Measurements from ENCODE around the gene FGFR3.

FGFR3 gene

DNA sequence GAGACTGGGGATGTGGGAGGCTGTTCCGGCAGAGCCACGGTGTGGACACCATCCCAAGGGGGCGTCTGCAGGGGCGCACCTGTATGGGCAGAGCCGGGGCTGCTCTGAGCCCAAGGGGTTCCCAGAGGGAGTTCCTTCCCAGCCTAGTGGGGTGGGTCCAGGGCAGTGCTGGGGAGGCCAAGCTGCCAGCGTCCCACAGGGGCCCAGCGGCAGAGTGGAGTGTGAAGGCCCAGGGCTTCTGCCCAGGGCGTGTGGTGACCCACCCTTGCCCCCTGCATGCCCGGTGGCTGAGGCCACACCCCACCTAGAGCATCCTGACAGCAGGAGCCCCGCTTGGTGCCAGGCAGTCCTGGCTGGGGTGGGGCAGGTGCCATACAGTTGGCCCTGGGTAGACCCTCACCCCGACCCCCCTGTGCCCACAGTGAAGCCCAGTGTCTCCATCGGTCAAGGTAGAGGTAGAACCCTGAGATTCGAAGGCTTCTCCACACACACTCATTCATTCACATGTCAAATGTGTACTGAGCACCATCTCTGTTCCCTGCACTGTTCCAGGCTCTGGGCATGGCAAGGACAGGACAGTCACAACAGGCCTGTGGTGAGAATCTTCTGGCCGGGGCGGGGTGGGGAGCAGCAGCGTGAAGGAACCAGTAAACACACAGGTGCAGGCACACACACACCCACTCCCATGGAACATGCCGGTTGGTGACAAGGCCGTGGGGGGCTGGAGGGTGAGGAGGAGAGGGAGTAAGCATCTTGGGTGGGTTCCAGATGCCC is 42.5 kb upstream of the FGFR3 start:
- H3K36me3 ChIP-seq (ENCODE audit: control insufficient read depth, insufficient read depth, low read length): no peaks in the 10 kb centered on the region
- H3K56ac ChIP-seq (ENCODE audit: low read length): no peak overlapping the region
- H3K18ac ChIP-seq (ENCODE audit: low read length): no peak overlapping the region
- no peak overlapping the region for H3K23ac ChIP-seq (ENCODE audit: low read length)
- H3K27me3 ChIP-seq (ENCODE audit: insufficient read depth, low read length, poor library complexity): no peaks in the 10 kb centered on the region
- no peak overlapping the region for H4K5ac ChIP-seq (ENCODE audit: low read length)
- H2BK5ac ChIP-seq (ENCODE audit: low read length): no peak overlapping the region
- no peak overlapping the region for H4K8ac ChIP-seq (ENCODE audit: low read depth, low read length)
- H3K4me3 ChIP-seq (ENCODE audit: low read length): no peak overlapping the region
- H2AK5ac ChIP-seq (ENCODE audit: low read length): no peak overlapping the region
- DNase-seq: no peak
- no peak overlapping the region for H3K4ac ChIP-seq (ENCODE audit: low read depth, low read length)
- no peaks in the 10 kb centered on the region for H3K79me2 ChIP-seq (ENCODE audit: control insufficient read depth, insufficient read depth, low read length)
- H3K9ac ChIP-seq (ENCODE audit: low read length): no peak overlapping the region
- no peaks in the 10 kb centered on the region for H3K4me1 ChIP-seq (ENCODE audit: control insufficient read depth, low read depth, low read length)
- no CpG with 5 or more reads among the region's 18 CpGs for WGBS (ENCODE audit: extremely low coverage, insufficient coverage, low lambda C conversion rate)
- H2BK120ac ChIP-seq (ENCODE audit: low read depth, low read length): no peak overlapping the region
- no peak overlapping the region for H3K27ac ChIP-seq (ENCODE audit: low read depth, low read length)
- H3K79me1 ChIP-seq (ENCODE audit: low read length): no peaks in the 10 kb centered on the region
- no peak overlapping the region for H3K4me2 ChIP-seq (ENCODE audit: low read length)
- no peak overlapping the region for H2BK15ac ChIP-seq (replicated peaks; ENCODE audit: low read depth)

DNA sequence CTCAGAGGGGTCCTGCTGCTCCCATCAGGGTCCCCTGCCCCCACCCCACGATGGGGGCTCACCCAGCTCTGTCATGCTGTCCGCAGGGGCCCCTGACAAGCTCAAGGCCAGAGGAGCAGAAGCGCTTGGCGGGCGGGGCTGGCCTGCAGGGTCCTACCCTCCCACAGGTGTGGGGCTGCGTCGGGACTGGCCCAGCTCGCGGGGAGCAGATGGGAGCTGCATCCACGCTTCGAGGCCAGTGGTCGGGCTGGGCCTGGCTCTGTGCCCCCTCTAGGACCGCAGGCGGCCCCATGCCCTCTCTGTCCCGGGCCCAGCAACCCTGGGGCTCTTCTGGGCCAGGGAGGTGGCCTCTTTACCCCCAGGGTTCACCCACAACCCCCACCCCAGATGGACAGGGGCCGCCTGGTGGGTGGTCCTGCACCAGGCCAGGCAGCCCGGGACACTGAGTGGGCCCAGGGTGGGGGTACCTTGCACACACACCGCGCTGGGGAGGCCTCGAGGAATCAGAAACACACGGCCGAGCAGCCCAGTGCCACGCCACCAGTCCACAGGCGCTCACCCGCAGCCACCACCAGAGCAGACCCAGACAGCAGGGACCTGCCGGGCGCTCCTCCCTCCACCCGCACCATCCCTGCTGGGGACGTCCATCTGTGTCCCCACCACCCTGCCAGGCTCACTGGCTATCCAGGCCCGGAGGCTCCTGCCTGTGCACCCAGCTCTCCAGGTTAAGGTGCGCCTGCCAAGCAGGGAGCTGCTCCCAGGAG is 41.8 kb upstream of the FGFR3 start:
- no peak overlapping the region for H3K18ac ChIP-seq (ENCODE audit: low read length)
- no CpG with 5 or more reads among the region's 31 CpGs for WGBS (ENCODE audit: extremely low coverage, insufficient coverage, low lambda C conversion rate)
- H2BK5ac ChIP-seq (ENCODE audit: low read length): no peak overlapping the region
- H2BK15ac ChIP-seq (replicated peaks; ENCODE audit: low read depth): no peak overlapping the region
- H3K79me1 ChIP-seq (ENCODE audit: low read length): no peaks in the 10 kb centered on the region
- no peak overlapping the region for H3K4ac ChIP-seq (ENCODE audit: low read depth, low read length)
- H4K5ac ChIP-seq (ENCODE audit: low read length): no peak overlapping the region
- no peaks in the 10 kb centered on the region for H3K79me2 ChIP-seq (ENCODE audit: control insufficient read depth, insufficient read depth, low read length)
- H3K56ac ChIP-seq (ENCODE audit: low read length): no peak overlapping the region
- H3K27ac ChIP-seq (ENCODE audit: low read depth, low read length): no peak overlapping the region
- no peaks in the 10 kb centered on the region for H3K36me3 ChIP-seq (ENCODE audit: control insufficient read depth, insufficient read depth, low read length)
- no peak overlapping the region for H4K8ac ChIP-seq (ENCODE audit: low read depth, low read length)
- H3K27me3 ChIP-seq (ENCODE audit: insufficient read depth, low read length, poor library complexity): no peaks in the 10 kb centered on the region
- H2AK5ac ChIP-seq (ENCODE audit: low read length): no peak overlapping the region
- H3K4me3 ChIP-seq (ENCODE audit: low read length): no peak overlapping the region
- no peak overlapping the region for H3K23ac ChIP-seq (ENCODE audit: low read length)
- DNase-seq: no peak
- H3K4me2 ChIP-seq (ENCODE audit: low read length): no peak overlapping the region
- H3K4me1 ChIP-seq (ENCODE audit: control insufficient read depth, low read depth, low read length): no peaks in the 10 kb centered on the region
- H3K9ac ChIP-seq (ENCODE audit: low read length): no peak overlapping the region
- no peak overlapping the region for H2BK120ac ChIP-seq (ENCODE audit: low read depth, low read length)

DNA sequence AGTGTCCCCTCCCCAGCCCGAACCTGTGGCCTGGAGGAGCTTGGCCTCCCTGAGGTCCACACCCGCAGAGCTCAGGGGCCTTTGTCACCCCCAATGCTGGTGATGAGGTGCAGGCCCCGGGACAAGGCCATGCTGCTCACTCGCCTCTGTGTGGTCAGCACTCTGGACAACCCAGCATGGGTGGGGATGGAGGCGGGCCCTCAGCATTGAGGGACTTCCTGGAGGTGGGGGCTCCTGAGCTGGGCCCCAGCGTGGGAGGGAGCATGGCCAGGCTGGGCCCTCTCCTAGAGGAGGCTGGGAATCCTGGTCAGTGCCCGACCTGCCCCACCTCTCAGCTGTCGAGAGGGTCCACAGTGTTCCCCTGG is 41.2 kb upstream of the FGFR3 start:
- peak overlapping the region; percentile 64 for H3K56ac ChIP-seq (ENCODE audit: low read length)
- H3K27me3 ChIP-seq (ENCODE audit: insufficient read depth, low read length, poor library complexity): no peaks in the 10 kb centered on the region
- no peak overlapping the region for H3K4ac ChIP-seq (ENCODE audit: low read depth, low read length)
- DNase-seq: no peak
- H3K4me3 ChIP-seq (ENCODE audit: low read length): no peak overlapping the region
- H4K5ac ChIP-seq (ENCODE audit: low read length): no peak overlapping the region
- H2BK15ac ChIP-seq (replicated peaks; ENCODE audit: low read depth): no peak overlapping the region
- no peak overlapping the region for H2BK120ac ChIP-seq (ENCODE audit: low read depth, low read length)
- no peak overlapping the region for H4K8ac ChIP-seq (ENCODE audit: low read depth, low read length)
- no peak overlapping the region for H2AK5ac ChIP-seq (ENCODE audit: low read length)
- no CpG with 5 or more reads among the region's 8 CpGs for WGBS (ENCODE audit: extremely low coverage, insufficient coverage, low lambda C conversion rate)
- no peaks in the 10 kb centered on the region for H3K36me3 ChIP-seq (ENCODE audit: control insufficient read depth, insufficient read depth, low read length)
- H3K79me1 ChIP-seq (ENCODE audit: low read length): no peaks in the 10 kb centered on the region
- H3K27ac ChIP-seq (ENCODE audit: low read depth, low read length): no peak overlapping the region
- H3K9ac ChIP-seq (ENCODE audit: low read length): no peak overlapping the region
- H3K4me2 ChIP-seq (ENCODE audit: low read length): no peak overlapping the region
- no peaks in the 10 kb centered on the region for H3K4me1 ChIP-seq (ENCODE audit: control insufficient read depth, low read depth, low read length)
- no peak overlapping the region for H2BK5ac ChIP-seq (ENCODE audit: low read length)
- H3K18ac ChIP-seq (ENCODE audit: low read length): no peak overlapping the region
- no peak overlapping the region for H3K23ac ChIP-seq (ENCODE audit: low read length)
- H3K79me2 ChIP-seq (ENCODE audit: control insufficient read depth, insufficient read depth, low read length): no peaks in the 10 kb centered on the region

DNA sequence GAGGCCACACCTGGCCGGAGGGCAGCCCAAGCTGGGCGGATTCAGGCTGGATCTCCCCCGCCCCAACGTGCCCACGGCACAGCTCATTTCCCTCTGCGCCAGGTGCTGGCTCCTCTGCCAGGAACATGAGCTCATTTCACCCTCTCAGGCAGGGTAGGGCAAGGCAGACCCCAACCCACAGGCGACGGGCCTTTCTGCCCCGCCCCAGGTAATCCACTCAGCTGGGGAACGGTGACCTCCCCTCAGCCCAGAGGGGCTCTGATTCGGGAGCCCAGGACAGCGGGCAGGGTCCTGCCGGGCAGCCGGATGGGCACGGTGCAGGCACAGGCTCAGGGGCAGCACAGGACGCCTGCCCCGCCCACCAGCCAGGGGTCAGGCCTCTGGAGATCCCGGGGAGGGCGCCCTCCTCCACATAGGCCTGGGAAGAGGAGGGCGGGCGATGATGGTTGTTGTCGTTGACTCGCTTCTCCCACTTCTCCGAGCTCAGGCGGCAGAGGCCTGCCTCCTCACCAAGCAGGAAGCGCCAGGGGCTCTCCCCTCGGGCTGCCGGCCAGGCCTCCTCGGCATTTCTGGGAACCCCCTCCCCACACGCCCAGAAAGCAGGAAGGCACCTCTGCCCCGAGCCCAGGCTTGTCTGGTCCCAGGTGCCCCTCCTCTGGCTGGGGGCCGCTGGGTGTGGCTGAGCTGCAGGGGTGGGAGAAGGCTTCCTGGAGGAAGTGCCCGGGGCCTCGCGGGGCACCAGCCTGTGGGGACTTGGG is 40.6 kb upstream of the FGFR3 start:
- H2AK5ac ChIP-seq (ENCODE audit: low read length): no peak overlapping the region
- no peaks in the 10 kb centered on the region for H3K79me2 ChIP-seq (ENCODE audit: control insufficient read depth, insufficient read depth, low read length)
- no peaks in the 10 kb centered on the region for H3K36me3 ChIP-seq (ENCODE audit: control insufficient read depth, insufficient read depth, low read length)
- H3K56ac ChIP-seq (ENCODE audit: low read length): peak overlapping the region; percentile 64
- no peak overlapping the region for H2BK120ac ChIP-seq (ENCODE audit: low read depth, low read length)
- peak overlapping the region; percentile 24 for H3K23ac ChIP-seq (ENCODE audit: low read length)
- no peak overlapping the region for H3K18ac ChIP-seq (ENCODE audit: low read length)
- H2BK5ac ChIP-seq (ENCODE audit: low read length): no peak overlapping the region
- peak; percentile 40 for DNase-seq
- no peaks in the 10 kb centered on the region for H3K4me1 ChIP-seq (ENCODE audit: control insufficient read depth, low read depth, low read length)
- no peak overlapping the region for H4K8ac ChIP-seq (ENCODE audit: low read depth, low read length)
- WGBS (ENCODE audit: extremely low coverage, insufficient coverage, low lambda C conversion rate): no CpG with 5 or more reads among the region's 35 CpGs
- no peak overlapping the region for H3K4me2 ChIP-seq (ENCODE audit: low read length)
- H3K4me3 ChIP-seq (ENCODE audit: low read length): no peak overlapping the region
- H3K4ac ChIP-seq (ENCODE audit: low read depth, low read length): no peak overlapping the region
- no peaks in the 10 kb centered on the region for H3K27me3 ChIP-seq (ENCODE audit: insufficient read depth, low read length, poor library complexity)
- no peak overlapping the region for H4K5ac ChIP-seq (ENCODE audit: low read length)
- no peak overlapping the region for H3K9ac ChIP-seq (ENCODE audit: low read length)
- H3K79me1 ChIP-seq (ENCODE audit: low read length): no peaks in the 10 kb centered on the region
- no peak overlapping the region for H2BK15ac ChIP-seq (replicated peaks; ENCODE audit: low read depth)
- H3K27ac ChIP-seq (ENCODE audit: low read depth, low read length): no peak overlapping the region

DNA sequence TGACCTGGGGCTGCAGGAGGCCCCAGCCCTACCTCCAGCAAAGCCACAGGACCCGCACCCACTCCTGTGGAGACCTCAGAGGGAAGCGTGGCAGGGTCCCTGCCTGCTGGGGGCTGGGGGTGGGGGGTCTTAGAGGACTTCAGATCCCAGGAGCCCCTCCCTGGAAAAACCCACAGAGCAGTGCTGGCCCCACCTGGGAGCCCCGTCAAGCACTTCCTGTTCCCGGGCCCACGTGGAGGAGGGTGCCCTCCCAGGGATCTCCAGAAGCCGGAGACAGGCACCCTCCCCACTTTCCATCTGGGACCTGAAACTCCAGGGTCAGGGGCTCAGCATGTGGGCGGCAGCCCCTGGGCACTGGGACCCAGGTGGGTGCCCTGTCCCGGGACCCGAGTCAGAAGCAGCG is 39.8 kb upstream of the FGFR3 start:
- no peak overlapping the region for H3K56ac ChIP-seq (ENCODE audit: low read length)
- no peak overlapping the region for H3K4me2 ChIP-seq (ENCODE audit: low read length)
- no peak overlapping the region for H3K9ac ChIP-seq (ENCODE audit: low read length)
- H3K27ac ChIP-seq (ENCODE audit: low read depth, low read length): no peak overlapping the region
- no peak overlapping the region for H3K4me3 ChIP-seq (ENCODE audit: low read length)
- no peaks in the 10 kb centered on the region for H3K27me3 ChIP-seq (ENCODE audit: insufficient read depth, low read length, poor library complexity)
- no peak overlapping the region for H3K4ac ChIP-seq (ENCODE audit: low read depth, low read length)
- no CpG with 5 or more reads among the region's 10 CpGs for WGBS (ENCODE audit: extremely low coverage, insufficient coverage, low lambda C conversion rate)
- no peak overlapping the region for H2AK5ac ChIP-seq (ENCODE audit: low read length)
- no peaks in the 10 kb centered on the region for H3K79me1 ChIP-seq (ENCODE audit: low read length)
- no peaks in the 10 kb centered on the region for H3K36me3 ChIP-seq (ENCODE audit: control insufficient read depth, insufficient read depth, low read length)
- no peak overlapping the region for H2BK120ac ChIP-seq (ENCODE audit: low read depth, low read length)
- H2BK5ac ChIP-seq (ENCODE audit: low read length): no peak overlapping the region
- no peaks in the 10 kb centered on the region for H3K4me1 ChIP-seq (ENCODE audit: control insufficient read depth, low read depth, low read length)
- no peaks in the 10 kb centered on the region for H3K79me2 ChIP-seq (ENCODE audit: control insufficient read depth, insufficient read depth, low read length)
- H3K18ac ChIP-seq (ENCODE audit: low read length): no peak overlapping the region
- no peak overlapping the region for H4K8ac ChIP-seq (ENCODE audit: low read depth, low read length)
- no peak for DNase-seq
- no peak overlapping the region for H2BK15ac ChIP-seq (replicated peaks; ENCODE audit: low read depth)
- H3K23ac ChIP-seq (ENCODE audit: low read length): no peak overlapping the region
- no peak overlapping the region for H4K5ac ChIP-seq (ENCODE audit: low read length)

All from mesendoderm (in vitro differentiated cells).